NB4 (cell line): Measurements from ENCODE around the gene PLOD2.

ENCODE experiments used
- DNase-seq: peaks from one replicate; pipeline ENCODE4 v3.0.0; 2010; ENCODE audit warnings: low read depth
- H3K4me3 ChIP-seq: one replicate; pipeline ENCODE4 v1.5.1; 2011; ENCODE audit warnings: mild to moderate bottlenecking, low read depth, low read length, moderate library complexity
- CTCF ChIP-seq: IDR thresholded peaks from one replicate; pipeline ENCODE4 v1.5.1; 2012; ENCODE audit warnings: low read depth, low read length
- MAX ChIP-seq: IDR thresholded peaks from 2 replicates; pipeline ENCODE4 v1.6.1; 2011; ENCODE audit warnings: low read depth, low read length
- MYC ChIP-seq: IDR thresholded peaks from 2 replicates; pipeline ENCODE4 v1.6.1; 2011; ENCODE audit warnings: low read depth, low read length
- POLR2A ChIP-seq: IDR thresholded peaks from 2 replicates; pipeline ENCODE4 v1.6.1; 2011; ENCODE audit warnings: mild to moderate bottlenecking; ENCODE audit not compliant: insufficient read length; ENCODE audit errors: extremely low read depth

Gene PLOD2

GRCh38 chr3:146163584-146163983 lies 2.6 kb upstream of the PLOD2 start:
- no peak for DNase-seq
- no peak overlapping the region for H3K4me3 ChIP-seq
- no peak for TF ChIP-seq POLR2A
- TF ChIP-seq MYC, result no peak
- no peak for TF ChIP-seq CTCF
- TF ChIP-seq MAX, result no peak

- H3K4me3 ChIP-seq, result no peak overlapping the region
- TF ChIP-seq MAX (no peak), POLR2A (no peak), MYC (no peak), CTCF (no peak)
- DNase-seq, result no peak
Observed at GRCh38 chr3:146162561-146162960, 1.6 kb upstream of the PLOD2 start.

GRCh38 chr3:146161663-146162002 lies 649 bp upstream of the PLOD2 start:
- no peak overlapping the region for H3K4me3 ChIP-seq
- no peak for DNase-seq
- TF ChIP-seq MAX, result no peak
- no peak for TF ChIP-seq POLR2A
- TF ChIP-seq CTCF, result no peak
- no peak for TF ChIP-seq MYC

GRCh38 chr3:146160321-146160963 lies 542 bp downstream of the PLOD2 start:
- H3K4me3 ChIP-seq, result no peak overlapping the region
- DNase-seq, result no peak
- TF ChIP-seq MYC (no peak), POLR2A (no peak), CTCF (no peak), MAX (no peak)

- H3K4me3 ChIP-seq, result no peak overlapping the region
- DNase-seq, result no peak
- no peak for TF ChIP-seq POLR2A
- no peak for TF ChIP-seq CTCF
- TF ChIP-seq MYC, result no peak
- TF ChIP-seq MAX, result no peak
Observed at GRCh38 chr3:146159616-146160320, 1.2 kb downstream of the PLOD2 start.
